Sigmoid colon (tissue), 7 donors: ENCODE results near the gene LRP1. TPM values are rescaled to one million over a fixed set of nuclear protein-coding genes. Genes with fewer than 3 reads are reported as not detected.
A peak's percentile ranks its signal among the peaks of the same experiment; 100 is the strongest.

Experiments used
- DNase-seq: peaks from one replicate; pipeline ENCODE4 v3.0.0-alpha.2; 2019
- H3K27ac ChIP-seq, 4 donors: fragments of 200-600 bp; sonication (generic); one replicate each; pipeline ENCODE4 v1.5.1; 2016 to 2019; ENCODE audit warnings: mild to moderate bottlenecking in 1 of 4
- H3K27me3 ChIP-seq, 3 donors: fragments of 200-600 bp; sonication (generic); one replicate each; pipeline ENCODE4 v1.5.1; 2019; ENCODE audit warnings: mild to moderate bottlenecking in 1 of 3
- H3K36me3 ChIP-seq, 4 donors: fragments of 200-600 bp; sonication (generic); one replicate each; pipeline ENCODE4 v1.5.1; 2016 to 2019
- H3K4me1 ChIP-seq, 4 donors: fragments of 200-600 bp; sonication (generic); one replicate each; pipeline ENCODE4 v1.5.1; 2017 to 2019
- H3K4me3 ChIP-seq, 4 donors: fragments of 200-600 bp; sonication (generic); one replicate each; pipeline ENCODE4 v1.5.1; 2017 to 2019; ENCODE audit warnings: mild to moderate bottlenecking in 2 of 4, moderate library complexity in 1 of 4
- H3K9me3 ChIP-seq, 4 donors: fragments of 200-600 bp in 3 of 4; sonication (generic) in 3 of 4; one replicate each; pipeline versions ENCODE4 v1.5.1 to v1.6.1; 2013 to 2019
- CTCF ChIP-seq, 4 experiments: fragments of 450-650 bp in 3 of 4; fragments of 200-600 bp in 1 of 4; IDR thresholded peaks; one replicate each; pipeline ENCODE4 v1.5.1; 2016 to 2019; ENCODE audit warnings: antibody characterized with exemption in 4 of 4, mild to moderate bottlenecking in 3 of 4, moderate library complexity in 2 of 4
- EP300 ChIP-seq, 4 donors: sonication (generic); formaldehyde crosslinking; IDR thresholded peaks; one replicate each; pipeline ENCODE4 v1.6.1; 2017; ENCODE audit warnings: antibody characterized with exemption in 4 of 4
- POLR2A ChIP-seq, 2 donors: fragments of 450-650 bp; IDR thresholded peaks; one replicate each; pipeline ENCODE4 v1.6.1; 2016; ENCODE audit warnings: antibody characterized with exemption in 2 of 2, mild to moderate bottlenecking in 2 of 2, moderate library complexity in 2 of 2
- POLR2AphosphoS5 ChIP-seq, 4 donors: sonication (generic); formaldehyde crosslinking; IDR thresholded peaks; one replicate each; pipeline ENCODE4 v1.6.1; 2017; ENCODE audit warnings: antibody characterized with exemption in 4 of 4
- WGBS, 2 donors: extraction: QIAGEN DNeasy Blood & Tissue Kit; methylation state at CpG; one replicate each; pipeline ENCODE4 v1.1.7; 2013; 5-methylcytosine and 5-hydroxymethylcytosine counted together
- intact Hi-C: fragments of 100-400 bp; cut with DNase I; formaldehyde crosslinking; loops from one replicate; pipeline ENCODE4 v1.15.1; 2023
- polyA plus RNA-seq, 3 donors: library from polyadenylated mRNA; stranded (reverse); fragments of 200-250 nt; gene quantifications; one replicate each; pipeline ENCODE4 v1.2.3, GENCODE V29; 2013
- total RNA-seq, 4 donors: library from RNA; depleted of rRNA; stranded (reverse); fragments of >200 nt; gene quantifications; one replicate each; pipeline ENCODE4 v1.1.0, GENCODE V29; 2016
- donor health status: healthy with polysubstance abuse.
- donor health status: Bipolar disorder and iron deficiency.
- donor health status: healthy.

The LRP1 gene
- total and polyA plus RNA-seq, 7 donors = 11.4 to 262 (median 147) TPM

GRCh38 chr12:57127101-57127725 lies 1.1 kb upstream of the LRP1 start:
- peak overlapping the region; percentile 92 to 99 (median 98) for H3K27ac ChIP-seq
- intact Hi-C loops = loop anchor here (2.0 to 5.0 kb wide), 2 partner anchors 48 to 55 kb away; no protein-coding TSS in a partner anchor
- peak overlapping the region; percentile 68 to 93 (median 80) for H3K4me3 ChIP-seq
- no peak for TF ChIP-seq CTCF (IDR thresholded peaks at IDR 0.05)
- H3K27me3 ChIP-seq = no peaks in the 10 kb centered on the region
- peaks cover 0 to 39% (median 33%) of the 10 kb centered on the region in 4 donors for H3K4me1 ChIP-seq
- no peaks in the 10 kb centered on the region for H3K36me3 ChIP-seq
- no peaks in the 10 kb centered on the region for H3K9me3 ChIP-seq
- peak; percentile 85 for DNase-seq
- WGBS, 2 donors = 2 to 7% methylated on average over 26 of the region's 26 CpGs

- peak overlapping the region; percentile 92 to 99 (median 98) for H3K27ac ChIP-seq
- peaks cover 0 to 54% (median 47%) of the 10 kb centered on the region in 4 donors for H3K4me1 ChIP-seq
- H3K9me3 ChIP-seq = no peaks in the 10 kb centered on the region
- intact Hi-C loops = loop anchor here (5.0 kb wide), 1 partner anchor 56 kb away; no protein-coding TSS in a partner anchor
- 2 to 4% methylated on average over 35 of the region's 35 CpGs for WGBS, 2 donors
- TF ChIP-seq EP300 (IDR thresholded peaks at IDR 0.05) (no peak), POLR2A (IDR thresholded peaks at IDR 0.05) (no peak), POLR2AphosphoS5 (IDR thresholded peaks at IDR 0.05) (no peak), CTCF (IDR thresholded peaks at IDR 0.05) (no peak)
- H3K4me3 ChIP-seq = peak overlapping the region; percentile 68 to 93 (median 80)
- no peaks in the 10 kb centered on the region for H3K36me3 ChIP-seq
- no peaks in the 10 kb centered on the region for H3K27me3 ChIP-seq
- peak; percentile 72 for DNase-seq
Observed at GRCh38 chr12:57128519-57129247, 400 bp downstream of the LRP1 start.

GRCh38 chr12:57129321-57129842 lies 1.1 kb downstream of the LRP1 start:
- 10 to 21% methylated on average over 12 of the region's 12 CpGs for WGBS, 2 donors
- intact Hi-C loops = loop anchor here (5.0 kb wide), 1 partner anchor 57 kb away; no protein-coding TSS in a partner anchor
- H3K27ac ChIP-seq = peak overlapping the region; percentile 92 to 99 (median 98)
- H3K9me3 ChIP-seq = no peaks in the 10 kb centered on the region
- H3K4me3 ChIP-seq = peak overlapping the region; percentile 68 to 93 (median 80)
- TF ChIP-seq POLR2AphosphoS5 (IDR thresholded peaks at IDR 0.05) (no peak), CTCF (IDR thresholded peaks at IDR 0.05) (no peak), EP300 (IDR thresholded peaks at IDR 0.05) (no peak), POLR2A (IDR thresholded peaks at IDR 0.05) (no peak)
- peak; percentile 73 for DNase-seq
- peaks cover 0 to 61% (median 54%) of the 10 kb centered on the region in 4 donors for H3K4me1 ChIP-seq
- H3K27me3 ChIP-seq = no peaks in the 10 kb centered on the region
- H3K36me3 ChIP-seq = no peaks in the 10 kb centered on the region

- Histone ChIP-seq H3K9me3 (no peaks in the 10 kb centered on the region), H3K4me1 (peaks cover 0 to 66% (median 59%) of the 10 kb centered on the region in 4 donors), H3K27me3 (no peaks in the 10 kb centered on the region), H3K36me3 (no peaks in the 10 kb centered on the region), H3K27ac (peak overlapping the region; percentile 92 to 99 (median 98)), H3K4me3 (peak overlapping the region; percentile 68 to 93 (median 80))
- TF ChIP-seq POLR2A (IDR thresholded peaks at IDR 0.05) (no peak), CTCF (IDR thresholded peaks at IDR 0.05) (no peak), EP300 (IDR thresholded peaks at IDR 0.05) (no peak), POLR2AphosphoS5 (IDR thresholded peaks at IDR 0.05) (peak in 3 of 4 donors; percentile 18 to 37 (median 23))
- intact Hi-C loops = loop anchor here (5.0 kb wide), 1 partner anchor 58 kb away; no protein-coding TSS in a partner anchor
- peak; percentile 88 for DNase-seq
Observed at GRCh38 chr12:57129889-57130288, 1.6 kb downstream of the LRP1 start.
